Neuronal stem cell (in vitro differentiated cells): Measurements from ENCODE around the gene ADD3.

Experiments used
- DNase-seq: peaks from one replicate; pipeline ENCODE4 v3.0.0-alpha.2; 2013; ENCODE audit warnings: low spot score
- H2AFZ ChIP-seq: one replicate; pipeline ENCODE4 v1.6.1; 2013; ENCODE audit warnings: mild to moderate bottlenecking, low read length, inconsistent platforms
- H2AK5ac ChIP-seq: 2 replicates; pipeline ENCODE4 v1.6.1; 2013; ENCODE audit warnings: low read depth, mild to moderate bottlenecking, inconsistent platforms, low read length, moderate library complexity, mixed read lengths
- H2BK120ac ChIP-seq: 2 replicates; pipeline ENCODE4 v1.6.1; 2013; ENCODE audit warnings: low read depth, mild to moderate bottlenecking, inconsistent platforms, low read length, moderate library complexity, mixed read lengths
- H2BK12ac ChIP-seq: one replicate; pipeline ENCODE4 v1.6.1; 2013; ENCODE audit warnings: low read length, inconsistent platforms
- H2BK15ac ChIP-seq: 2 replicates; pipeline ENCODE4 v1.6.1; 2013; ENCODE audit warnings: mild to moderate bottlenecking, low read length, inconsistent platforms, mixed read lengths
- H2BK5ac ChIP-seq: one replicate; pipeline ENCODE4 v1.6.1; 2013; ENCODE audit warnings: inconsistent platforms, mild to moderate bottlenecking, low read length, moderate library complexity
- H3K14ac ChIP-seq: one replicate; pipeline ENCODE4 v1.6.1; 2013; ENCODE audit warnings: low read length, inconsistent platforms
- H3K18ac ChIP-seq: 2 replicates; pipeline ENCODE4 v1.6.1; 2013; ENCODE audit warnings: low read length, inconsistent platforms
- H3K23ac ChIP-seq: 2 replicates; pipeline ENCODE4 v1.6.1; 2013; ENCODE audit warnings: low read depth, mild to moderate bottlenecking, mixed read lengths, low read length, inconsistent platforms; ENCODE audit not compliant: poor library complexity
- H3K27ac ChIP-seq: replicated peaks from 3 replicates; pipeline ENCODE4 v1.5.1; 2013; ENCODE audit warnings: low read length, inconsistent platforms
- H3K27me3 ChIP-seq, 3 experiments: 2 replicates each; pipeline ENCODE4 v1.6.1; 2013; ENCODE audit warnings: low read length in 3 of 3, mild to moderate bottlenecking in 2 of 3, inconsistent platforms in 1 of 3, low read depth in 1 of 3, mixed read lengths in 1 of 3, moderate library complexity in 1 of 3; ENCODE audit not compliant: control insufficient read depth in 3 of 3, insufficient read depth in 3 of 3
- H3K36me3 ChIP-seq, 2 donors: replicated peaks in 1 of 2; 2 replicates each; pipeline ENCODE4 v1.6.1; 2013; ENCODE audit warnings: low read length in 2 of 2; ENCODE audit not compliant: control insufficient read depth in 2 of 2, insufficient read depth in 2 of 2
- H3K4ac ChIP-seq: 2 replicates; pipeline ENCODE4 v1.6.1; 2013; ENCODE audit warnings: inconsistent platforms, mild to moderate bottlenecking, low read length, moderate library complexity
- H3K4me1 ChIP-seq, 2 donors: 1 replicate in 1 of 2; 2 replicates in 1 of 2; pipeline ENCODE4 v1.6.1; 2013; ENCODE audit warnings: low read length in 2 of 2, low read depth in 1 of 2; ENCODE audit not compliant: control insufficient read depth in 2 of 2, insufficient read depth in 1 of 2
- H3K4me2 ChIP-seq: one replicate; pipeline ENCODE4 v1.6.1; 2013; ENCODE audit warnings: mild to moderate bottlenecking, low read length, inconsistent platforms; ENCODE audit not compliant: insufficient read depth, poor library complexity, severe bottlenecking
- H3K4me3 ChIP-seq, 2 donors: 2 replicates each; pipeline ENCODE4 v1.5.1; 2013; ENCODE audit warnings: low read length in 2 of 2, mild to moderate bottlenecking in 2 of 2, inconsistent platforms in 1 of 2, moderate library complexity in 1 of 2
- H3K79me1 ChIP-seq: one replicate; pipeline ENCODE4 v1.6.1; 2013; ENCODE audit warnings: low read depth, mild to moderate bottlenecking, inconsistent platforms, low read length, moderate library complexity
- H3K9ac ChIP-seq: one replicate; pipeline ENCODE4 v1.6.1; 2013; ENCODE audit warnings: mild to moderate bottlenecking, low read depth, low read length, inconsistent platforms; ENCODE audit not compliant: poor library complexity
- H3K9me3 ChIP-seq, 2 donors: replicated peaks in 1 of 2; 2 replicates each; pipeline versions ENCODE3 to v1.6.1; 2013; ENCODE audit warnings: low read length in 2 of 2, mild to moderate bottlenecking in 2 of 2, inconsistent platforms in 1 of 2, low read depth in 1 of 2, mixed read lengths in 1 of 2, moderate library complexity in 1 of 2; ENCODE audit not compliant: control insufficient read depth in 2 of 2, insufficient read depth in 1 of 2
- H4K8ac ChIP-seq: one replicate; pipeline ENCODE4 v1.6.1; 2013; ENCODE audit warnings: low read depth, mild to moderate bottlenecking, inconsistent platforms, low read length, moderate library complexity
- H4K91ac ChIP-seq: one replicate; pipeline ENCODE4 v1.6.1; 2013; ENCODE audit warnings: low read length, low read depth, mild to moderate bottlenecking, inconsistent platforms; ENCODE audit not compliant: poor library complexity
- WGBS, 2 donors: extraction: QIAGEN DNeasy Blood & Tissue Kit; methylation state at CpG; one replicate each; pipeline ENCODE4 v1.1.7; 2013; ENCODE audit warnings: missing lambda C conversion rate in 2 of 2, mixed read lengths in 1 of 2; ENCODE audit not compliant: insufficient read length in 2 of 2, insufficient replicate concordance in 1 of 2; ENCODE audit errors: extremely low coverage in 2 of 2; 5-methylcytosine and 5-hydroxymethylcytosine counted together

ADD3 gene

DNA sequence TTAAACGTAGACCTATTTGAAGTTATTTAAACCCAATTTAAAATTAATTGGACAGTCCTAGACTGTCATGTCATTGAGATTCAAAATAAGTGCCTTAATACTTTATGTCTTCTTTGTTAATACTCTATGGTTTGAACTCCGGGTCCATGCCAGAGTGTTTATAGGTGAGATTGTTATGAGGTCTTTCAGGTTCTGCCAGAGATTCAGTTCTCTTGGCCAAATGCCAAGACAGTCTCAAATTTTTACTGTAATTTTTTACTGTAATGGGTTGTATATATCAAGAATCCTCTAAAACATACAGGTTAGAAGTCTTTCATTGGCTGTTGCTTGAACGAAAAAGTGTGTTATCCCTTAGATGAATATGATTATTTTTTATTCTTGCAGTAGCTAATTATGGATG lies 3.9 kb downstream of the ADD3 start:
- H2AK5ac ChIP-seq, result no peak overlapping the region
- H3K18ac ChIP-seq, result no peak overlapping the region
- no peak for DNase-seq
- no peak overlapping the region for H3K4me2 ChIP-seq
- H3K27me3 ChIP-seq, result no peaks in the 10 kb centered on the region
- no peak overlapping the region for H3K14ac ChIP-seq
- no peaks in the 10 kb centered on the region for H3K36me3 ChIP-seq
- H2BK120ac ChIP-seq, result no peak overlapping the region
- no peak overlapping the region for H3K23ac ChIP-seq
- no peak overlapping the region for H3K9ac ChIP-seq
- WGBS, 2 donors, result no CpG with 5 or more reads among the region's 3 CpGs
- no peak overlapping the region for H3K4me3 ChIP-seq
- H3K9me3 ChIP-seq, result no peaks in the 10 kb centered on the region
- peaks cover 17 to 40% of the 10 kb centered on the region in 2 donors for H3K4me1 ChIP-seq
- H2BK12ac ChIP-seq, result no peak overlapping the region
- no peak overlapping the region for H3K4ac ChIP-seq
- H4K91ac ChIP-seq, result no peak overlapping the region
- H2BK15ac ChIP-seq, result no peak overlapping the region
- no peaks in the 10 kb centered on the region for H3K79me1 ChIP-seq
- no peak overlapping the region for H3K27ac ChIP-seq
- H2BK5ac ChIP-seq, result no peak overlapping the region
- H2AFZ ChIP-seq, result no peak overlapping the region
- no peak overlapping the region for H4K8ac ChIP-seq

- H3K14ac ChIP-seq, result no peak overlapping the region
- H3K4me1 ChIP-seq, result peaks cover 14 to 39% of the 10 kb centered on the region in 2 donors
- no peak overlapping the region for H2BK120ac ChIP-seq
- no peak overlapping the region for H3K23ac ChIP-seq
- H3K27me3 ChIP-seq, result no peaks in the 10 kb centered on the region
- H2BK15ac ChIP-seq, result no peak overlapping the region
- no peak overlapping the region for H2BK12ac ChIP-seq
- no peak overlapping the region for H2AFZ ChIP-seq
- no peak overlapping the region for H4K91ac ChIP-seq
- no peak overlapping the region for H3K4me2 ChIP-seq
- no peak overlapping the region for H2BK5ac ChIP-seq
- H3K4me3 ChIP-seq, result no peak overlapping the region
- H3K4ac ChIP-seq, result no peak overlapping the region
- no peak overlapping the region for H3K9ac ChIP-seq
- no peak overlapping the region for H3K18ac ChIP-seq
- WGBS, 2 donors, result no CpG with 5 or more reads among the region's 4 CpGs
- H3K27ac ChIP-seq, result no peak overlapping the region
- H2AK5ac ChIP-seq, result no peak overlapping the region
- no peak for DNase-seq
- H3K79me1 ChIP-seq, result no peaks in the 10 kb centered on the region
- no peaks in the 10 kb centered on the region for H3K36me3 ChIP-seq
- H3K9me3 ChIP-seq, result no peaks in the 10 kb centered on the region
- H4K8ac ChIP-seq, result no peak overlapping the region
These were observed 6.0 kb downstream of the ADD3 start for GRCh38 chr10:110013630-110014293.

DNA sequence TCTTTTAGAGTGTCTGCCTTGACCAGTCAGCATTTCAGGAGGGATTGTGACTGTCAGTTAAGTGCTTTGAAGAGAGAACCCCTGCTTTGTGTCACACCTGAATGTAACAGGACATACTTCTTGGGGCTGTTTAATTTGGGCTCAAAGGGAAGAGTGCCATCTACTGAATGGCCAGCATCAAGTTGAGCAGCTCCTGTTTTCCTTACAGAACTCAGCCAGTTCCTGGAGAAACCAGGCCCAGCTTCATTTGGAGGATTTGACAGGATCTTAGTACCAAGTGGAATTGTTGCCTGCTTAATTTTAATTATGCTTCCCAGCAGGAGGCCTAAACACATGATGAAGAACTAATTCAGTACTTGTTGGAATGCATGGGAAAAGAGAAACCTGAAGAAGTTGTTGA lies 8.3 kb downstream of the ADD3 start:
- Histone ChIP-seq H4K8ac (no peak overlapping the region), H4K91ac (no peak overlapping the region), H2BK5ac (no peak overlapping the region), H3K4ac (no peak overlapping the region), H2BK15ac (no peak overlapping the region), H3K14ac (no peak overlapping the region), H3K9ac (no peak overlapping the region), H3K4me1 (peaks cover 8 to 22% of the 10 kb centered on the region in 2 donors), H3K79me1 (no peaks in the 10 kb centered on the region), H3K27me3 (no peaks in the 10 kb centered on the region), H3K23ac (no peak overlapping the region), H3K27ac (peak overlapping the region; percentile 45), H2BK12ac (no peak overlapping the region), H2AK5ac (no peak overlapping the region), H2BK120ac (no peak overlapping the region), H3K4me3 (no peak overlapping the region), H3K18ac (no peak overlapping the region), H2AFZ (no peak overlapping the region), H3K36me3 (no peaks in the 10 kb centered on the region), H3K4me2 (no peak overlapping the region), H3K9me3 (no peaks in the 10 kb centered on the region)
- peak; percentile 48 for DNase-seq

GRCh38 chr10:110017052-110017451 lies 9.3 kb downstream of the ADD3 start:
- peaks cover 8 to 17% of the 10 kb centered on the region in 2 donors for H3K4me1 ChIP-seq
- no CpG with 5 or more reads among the region's 4 CpGs for WGBS, 2 donors
- no peak overlapping the region for H2AK5ac ChIP-seq
- H2BK120ac ChIP-seq, result no peak overlapping the region
- DNase-seq, result no peak
- H3K4me2 ChIP-seq, result no peak overlapping the region
- peak overlapping the region; percentile 9 for H3K27ac ChIP-seq
- no peak overlapping the region for H2BK12ac ChIP-seq
- H3K23ac ChIP-seq, result no peak overlapping the region
- H2BK15ac ChIP-seq, result no peak overlapping the region
- H3K27me3 ChIP-seq, result no peaks in the 10 kb centered on the region
- H2AFZ ChIP-seq, result no peak overlapping the region
- no peak overlapping the region for H3K9ac ChIP-seq
- H4K8ac ChIP-seq, result no peak overlapping the region
- H3K4me3 ChIP-seq, result no peak overlapping the region
- no peak overlapping the region for H4K91ac ChIP-seq
- no peak overlapping the region for H3K4ac ChIP-seq
- no peaks in the 10 kb centered on the region for H3K79me1 ChIP-seq
- H3K36me3 ChIP-seq, result no peaks in the 10 kb centered on the region
- no peaks in the 10 kb centered on the region for H3K9me3 ChIP-seq
- H2BK5ac ChIP-seq, result no peak overlapping the region
- no peak overlapping the region for H3K18ac ChIP-seq
- no peak overlapping the region for H3K14ac ChIP-seq
